Measurements from ENCODE around the gene STIP1.
"Not testable (repeated sequence)": the region's sequence is repeated elsewhere in the genome, so short reads cannot be mapped to it uniquely, and the experiment has no call there.

Gene STIP1

GRCh38 chr11:64239662-64240434 is 53.9 kb downstream of the STIP1 start:
- peak; percentile 30 to 45 for DNase-seq

- DNase-seq: peak; percentile 96 to 97
These were observed 54.7 kb downstream of the STIP1 start, which contains the start of gene FKBP2 for GRCh38 chr11:64240435-64241240. TSS of gene FKBP2 (plus strand) at chr11:64241095. CDS start at chr11:64242388, 1,293 bp downstream.

DNA sequence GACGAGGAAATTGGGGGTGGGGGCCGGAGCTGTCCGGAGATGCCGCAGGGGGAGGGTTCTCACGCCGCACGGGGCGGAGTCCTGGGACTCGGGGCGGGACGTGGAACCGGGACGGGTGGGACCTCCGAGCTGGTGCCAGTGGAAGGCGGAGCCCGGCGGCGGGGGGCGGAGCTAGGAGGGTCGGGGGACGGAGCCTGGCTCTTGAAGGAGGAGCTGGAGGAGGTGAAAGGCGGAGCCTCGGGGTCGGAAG is 55.2 kb downstream of the STIP1 start:
- DNase-seq: peak; percentile 100

- peak; percentile 34 to 47 for DNase-seq
These were observed 55.8 kb downstream of the STIP1 start for GRCh38 chr11:64241491-64242374.

GRCh38 chr11:64243236-64243854 is 57.4 kb downstream of the STIP1 start:
- no peak for DNase-seq

DNA sequence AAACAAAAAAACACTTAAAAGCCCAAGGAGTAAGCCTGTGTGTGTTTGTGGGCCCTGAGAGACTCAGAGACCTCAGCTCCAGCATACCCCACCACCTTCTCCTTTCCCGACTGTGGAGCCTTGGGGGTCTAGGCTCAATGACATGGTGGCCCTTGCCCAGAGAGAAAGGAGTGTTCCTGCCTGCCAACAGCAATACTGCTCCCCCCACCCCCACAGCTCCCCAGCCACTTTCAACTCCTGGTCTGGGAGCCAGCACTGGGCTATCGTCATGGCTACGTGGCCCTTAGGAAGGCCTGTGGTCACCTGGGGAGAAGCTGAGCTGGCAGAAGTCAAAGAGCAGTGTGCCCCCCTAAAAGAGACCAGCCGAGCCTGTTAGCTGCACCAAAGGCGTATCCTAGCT is 58.1 kb downstream of the STIP1 start:
- no peak for DNase-seq

- DNase-seq: no peak
These were observed 59.0 kb downstream of the STIP1 start for GRCh38 chr11:64244966-64245365.

DNA sequence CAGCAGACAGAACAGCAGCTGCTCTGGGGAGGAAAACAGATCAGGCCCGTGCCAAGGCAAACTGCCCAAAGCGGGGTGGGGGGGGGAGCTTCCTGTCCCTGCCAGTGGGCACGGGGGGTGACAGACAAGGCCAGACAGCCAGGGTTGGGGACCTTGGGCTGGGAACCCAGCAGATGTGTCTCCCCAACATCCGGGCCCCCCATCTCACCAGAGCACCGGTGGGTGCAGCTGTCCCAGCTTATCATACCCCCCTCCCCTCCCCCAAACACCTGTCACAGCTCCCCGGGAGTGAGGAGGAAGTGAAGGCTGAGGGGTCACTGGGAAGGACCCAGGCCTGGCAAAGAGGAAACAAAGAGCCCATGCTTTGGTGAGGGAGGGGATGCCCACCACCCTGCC is 59.4 kb downstream of the STIP1 start:
- peak in 1 of 2 experiments; percentile 31 for DNase-seq

DNA sequence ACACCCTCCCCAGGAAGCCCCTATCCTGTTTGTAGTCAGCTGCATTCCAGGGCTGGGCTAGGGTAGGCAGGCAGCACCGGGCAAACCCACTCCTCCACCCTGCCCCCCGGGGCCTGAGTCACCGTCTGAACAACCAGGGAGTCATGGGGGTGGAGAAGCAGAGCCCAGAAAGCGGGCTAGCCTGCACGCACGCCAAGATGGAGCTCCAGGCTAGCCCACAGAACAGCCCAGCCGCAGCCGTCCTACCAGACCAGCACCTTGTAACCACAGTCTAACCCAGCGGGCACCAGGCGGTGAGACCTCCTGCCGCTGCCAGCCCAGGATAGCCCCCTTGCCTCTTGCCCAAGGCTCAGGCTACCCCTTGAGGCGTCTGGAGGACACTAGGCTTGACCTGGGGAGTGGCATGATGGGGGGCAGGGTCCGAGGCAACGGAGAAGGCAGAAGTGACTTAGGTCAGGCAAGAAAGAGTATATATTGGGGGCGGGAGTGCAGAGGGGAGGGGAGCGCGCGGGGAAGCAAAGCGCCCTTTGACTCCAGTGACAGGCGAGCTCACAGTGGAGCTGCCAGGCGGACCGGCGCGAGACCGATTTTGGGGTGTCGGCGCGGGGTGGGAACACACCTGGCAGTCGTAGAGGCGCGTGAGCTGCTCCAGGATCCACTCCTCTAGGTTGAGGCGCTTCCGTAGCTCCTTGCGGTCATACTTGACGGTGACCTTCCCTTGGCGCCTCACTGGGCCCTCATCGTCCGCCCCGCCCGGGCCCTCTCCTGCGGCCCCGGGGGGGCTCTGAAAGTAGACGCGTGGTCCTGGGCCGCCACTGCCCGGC is 60.0 kb downstream of the STIP1 start:
- DNase-seq: peak; percentile 83 to 86

DNA sequence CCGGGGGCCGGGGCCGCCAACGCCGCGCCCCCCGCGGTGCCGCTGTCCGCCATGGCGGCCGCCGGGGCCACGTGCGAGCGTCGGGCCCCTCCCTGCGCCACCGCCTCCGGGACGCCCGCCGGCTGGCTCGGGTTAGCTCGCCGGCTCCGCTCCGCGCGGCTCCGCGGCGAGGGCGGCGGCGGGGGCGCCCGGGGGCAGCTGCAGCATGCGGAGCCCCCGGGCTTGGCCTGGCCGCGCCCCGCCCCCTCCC is 60.6 kb downstream of the STIP1 start:
- not testable (repeated sequence) for DNase-seq

GRCh38 chr11:64246871-64247728 is 61.1 kb downstream of the STIP1 start, which contains the start of gene PPP1R14B:
TSS of gene PPP1R14B (minus strand) at chr11:64246943. CDS start at chr11:64246673, 270 bp downstream.
- DNase-seq: peak; percentile 86 to 89

DNA sequence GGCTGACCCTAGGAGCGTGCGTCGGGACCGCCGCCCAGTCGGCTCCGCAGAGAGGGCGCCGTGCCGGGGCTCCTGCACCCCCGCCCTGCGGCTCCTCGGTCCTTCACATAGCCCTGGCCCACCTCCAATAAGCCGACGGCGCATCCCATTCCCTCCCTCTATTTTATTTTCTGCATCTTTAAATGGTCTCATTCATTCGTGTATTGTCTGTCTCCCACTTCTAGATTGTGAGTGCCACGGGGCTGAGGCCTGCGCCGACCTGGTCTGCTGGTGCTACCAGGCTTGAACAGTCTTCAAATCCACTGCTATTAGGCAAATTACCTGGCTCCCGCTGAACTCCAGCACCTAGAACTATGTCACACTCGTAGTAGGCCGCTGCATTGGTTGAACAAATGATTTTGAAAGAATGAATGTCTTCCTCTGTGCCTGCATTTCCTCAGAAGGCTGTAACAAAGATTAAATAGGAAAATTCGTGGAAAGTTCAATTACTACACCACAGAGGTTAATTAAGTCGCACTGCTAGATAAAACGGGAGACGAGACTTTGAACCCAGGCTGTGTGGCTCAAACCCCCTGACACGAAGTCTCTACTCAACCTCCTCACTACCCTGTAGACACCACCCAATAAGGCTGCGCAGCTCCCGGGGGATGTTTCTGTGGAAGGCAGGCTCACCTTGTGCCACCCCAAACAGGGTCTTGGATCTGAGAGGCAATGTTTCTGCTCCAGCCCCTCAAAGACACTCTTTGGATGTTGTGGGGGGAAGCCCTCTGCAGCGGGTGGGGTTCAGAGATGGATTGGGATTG is 62.0 kb downstream of the STIP1 start:
- no peak for DNase-seq

- DNase-seq: no peak
These were observed 62.6 kb downstream of the STIP1 start for GRCh38 chr11:64248578-64248977.

- DNase-seq: no peak
These were observed 63.1 kb downstream of the STIP1 start for GRCh38 chr11:64249038-64249437.

DNA sequence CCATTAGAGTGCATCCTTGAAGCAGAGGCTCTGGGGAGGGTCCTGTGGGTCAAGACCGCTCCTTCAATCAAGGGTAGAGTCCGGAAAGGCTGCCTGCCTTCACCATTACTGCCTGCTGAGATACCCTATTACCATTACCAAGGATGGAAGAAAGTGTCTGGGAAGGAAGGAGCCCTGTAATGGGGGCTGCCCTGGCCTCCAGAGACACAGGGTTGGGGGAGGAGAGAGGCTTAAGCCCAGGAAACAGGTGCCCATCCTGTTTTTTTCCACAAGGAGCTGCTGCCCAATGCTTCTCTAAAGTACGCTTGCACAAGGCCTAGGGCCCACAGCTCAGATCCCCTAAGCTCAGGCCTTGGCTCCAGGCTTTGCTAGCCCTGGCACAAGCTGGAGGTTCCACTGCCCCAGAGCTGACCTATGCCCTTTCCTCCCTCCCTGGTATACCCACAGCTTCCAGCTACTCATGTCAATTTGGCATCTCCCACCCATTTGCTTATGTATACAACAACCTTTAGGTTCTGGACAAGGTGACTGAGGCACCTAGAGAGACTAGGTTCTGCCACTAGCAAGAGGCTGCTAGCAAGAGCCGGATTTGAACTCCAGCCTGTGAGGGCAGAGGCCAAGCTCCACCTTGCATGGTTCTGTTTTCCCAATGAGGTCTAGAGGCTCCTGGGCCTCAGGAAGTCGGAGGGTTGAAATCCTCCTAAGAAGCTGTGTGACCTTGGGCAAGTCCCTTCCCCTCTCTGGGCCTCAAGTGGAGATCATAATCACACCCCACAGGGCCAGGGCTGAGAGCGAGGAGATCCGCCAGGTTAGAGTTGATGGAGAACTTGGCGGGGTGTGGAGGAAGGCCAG is 63.8 kb downstream of the STIP1 start:
- DNase-seq: peak in 1 of 2 experiments; percentile 15

DNA sequence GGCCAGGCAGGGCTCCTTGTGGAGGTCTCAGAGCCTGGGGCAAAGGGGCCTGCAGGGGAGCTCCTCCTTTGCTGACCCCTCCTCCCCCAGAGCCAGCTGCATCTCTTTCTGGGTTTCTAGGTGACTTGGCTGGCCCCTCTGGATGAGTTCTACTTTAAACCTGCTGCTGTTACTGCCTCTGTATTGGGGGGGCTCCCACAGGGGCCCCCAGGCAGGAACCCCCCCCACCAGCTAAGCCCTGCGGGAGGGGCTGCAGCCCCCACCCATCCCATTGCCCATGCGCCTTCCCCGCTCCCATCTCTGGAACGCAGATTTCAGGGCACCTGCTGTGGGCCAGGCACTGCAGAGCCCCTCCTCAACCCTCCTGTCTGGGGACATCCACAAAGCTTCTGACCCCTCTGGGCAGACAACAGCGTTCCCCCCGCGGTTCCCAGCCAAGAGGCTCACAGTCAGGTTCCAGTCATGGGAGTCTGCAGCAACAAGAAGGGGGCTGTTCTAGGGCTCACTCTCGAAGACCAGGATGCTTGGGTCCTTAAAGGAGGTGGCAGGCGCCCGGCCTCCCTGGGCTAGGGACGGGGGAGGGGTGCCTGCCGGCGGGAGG is 64.5 kb downstream of the STIP1 start:
- peak in 1 of 2 experiments; percentile 25 for DNase-seq

GRCh38 chr11:64251016-64251752 is 65.2 kb downstream of the STIP1 start, which contains the start of gene PLCB3:
TSS of gene PLCB3 (plus strand) at chr11:64251530. CDS start at chr11:64251650, 120 bp downstream.
- DNase-seq: peak; percentile 57 to 60

- DNase-seq: peak in 1 of 2 experiments; percentile 11
These were observed 65.7 kb downstream of the STIP1 start for GRCh38 chr11:64251753-64252002.
